GM23338 (cell line): Measurements from ENCODE around the gene CRB2. TPM values are rescaled to one million over a fixed set of nuclear protein-coding genes. Genes with fewer than 3 reads are reported as not detected.

Experiments
- ATAC-seq: fragments of 200-7000 bp; cut with Tn5 transposase; 3 replicates; pipeline ENCODE4 v1.9.1; 2020
- DNase-seq: peaks from one replicate; pipeline ENCODE4 v3.0.0-alpha.2; 2015; ENCODE audit warnings: low spot score
- H2AFZ ChIP-seq: fragments of 200-600 bp; sonication (generic); 2 replicates; pipeline ENCODE4 v1.8.0; 2016; ENCODE audit warnings: antibody characterized with exemption, mild to moderate bottlenecking, moderate library complexity
- H3F3A ChIP-seq: fragments of 200-600 bp; sonication (generic); replicated peaks from 2 replicates; pipeline ENCODE4 v1.8.0; 2017; ENCODE audit warnings: antibody characterized with exemption, mixed run types, low read depth
- H3K27ac ChIP-seq: fragments of 200-600 bp; sonication (generic); 2 replicates; pipeline ENCODE4 v1.6.1; 2016; ENCODE audit warnings: low read depth
- H3K27me3 ChIP-seq: fragments of 200-600 bp; sonication (generic); 2 replicates; pipeline ENCODE4 v1.8.0; 2016; ENCODE audit warnings: mild to moderate bottlenecking, mixed run types, moderate library complexity; ENCODE audit not compliant: insufficient read depth
- H3K36me3 ChIP-seq: fragments of 200-600 bp; sonication (generic); 2 replicates; pipeline ENCODE4 v1.8.0; 2016; ENCODE audit warnings: mild to moderate bottlenecking; ENCODE audit not compliant: insufficient read depth
- H3K4me1 ChIP-seq: fragments of 200-600 bp; sonication (generic); 2 replicates; pipeline ENCODE4 v1.8.0; 2016; ENCODE audit warnings: mild to moderate bottlenecking, moderate library complexity; ENCODE audit not compliant: insufficient read depth
- H3K4me2 ChIP-seq: fragments of 200-600 bp; sonication (generic); 2 replicates; pipeline ENCODE4 v1.7.1; 2017; ENCODE audit warnings: mixed run types
- H3K4me3 ChIP-seq: fragments of 200-600 bp; sonication (generic); 2 replicates; pipeline ENCODE4 v1.6.1; 2016; ENCODE audit warnings: mixed run types
- H3K79me2 ChIP-seq: fragments of 200-600 bp; sonication (generic); replicated peaks from 2 replicates; pipeline ENCODE4 v1.8.0; 2017; ENCODE audit warnings: mild to moderate bottlenecking; ENCODE audit not compliant: insufficient read depth
- H3K9me2 ChIP-seq: fragments of 200-600 bp; sonication (generic); 2 replicates; pipeline ENCODE4 v1.8.0; 2017; ENCODE audit not compliant: insufficient read depth
- H4K20me1 ChIP-seq: fragments of 200-600 bp; sonication (generic); replicated peaks from 2 replicates; pipeline ENCODE4 v1.8.0; 2017; ENCODE audit warnings: mild to moderate bottlenecking; ENCODE audit not compliant: insufficient read depth
- H3K27ac Mint-ChIP-seq: 2 replicates; pipeline ENCODE4 v1.8.0; 2020; ENCODE audit warnings: inconsistent platforms, mild to moderate bottlenecking, moderate library complexity, mixed read lengths
- H3K27me3 Mint-ChIP-seq: 3 replicates; pipeline ENCODE4 v1.8.0; 2022; ENCODE audit warnings: low read depth, mild to moderate bottlenecking, moderate library complexity, mixed read lengths, inconsistent platforms; ENCODE audit not compliant: insufficient read depth, poor library complexity
- H3K36me3 Mint-ChIP-seq: 3 replicates; pipeline ENCODE4 v1.8.0; 2021; ENCODE audit warnings: low read depth, mild to moderate bottlenecking, inconsistent platforms, moderate library complexity, mixed read lengths
- H3K4me1 Mint-ChIP-seq: 3 replicates; pipeline ENCODE4 v1.8.0; 2020; ENCODE audit warnings: mild to moderate bottlenecking, inconsistent platforms, mixed read lengths
- H3K4me3 Mint-ChIP-seq: 3 replicates; pipeline ENCODE4 v1.8.0; 2021; ENCODE audit warnings: moderate library complexity, mild to moderate bottlenecking, inconsistent platforms, mixed read lengths
- H3K9me3 Mint-ChIP-seq: 3 replicates; pipeline ENCODE4 v1.8.0; 2020; ENCODE audit warnings: moderate library complexity, mild to moderate bottlenecking, inconsistent platforms, mixed read lengths
- CREB1 ChIP-seq: fragments of 250-450 bp; sonication (Bioruptor Pico); IDR thresholded peaks from 2 replicates; pipeline ENCODE4 v1.5.0; 2020; ENCODE audit warnings: low read depth, mild to moderate bottlenecking, moderate library complexity
- CTCF ChIP-seq, 2 experiments: fragments of 200-600 bp in 1 of 2; sonication (generic) in 1 of 2; conservative IDR thresholded peaks; 2 replicates each; pipeline versions ENCODE4 v1.5.1 to v1.6.1; 2016 to 2017; ENCODE audit warnings: antibody characterized with exemption in 2 of 2, low read depth in 2 of 2, mild to moderate bottlenecking in 2 of 2, moderate library complexity in 1 of 2
- ETS1 ChIP-seq: IDR thresholded peaks from 2 replicates; pipeline ENCODE4 v1.6.1; 2016; ENCODE audit warnings: antibody characterized with exemption
- EZH2 ChIP-seq: fragments of 200-600 bp; sonication (generic); IDR thresholded peaks from one replicate; pipeline ENCODE4 v1.8.0; 2017; ENCODE audit warnings: antibody characterized with exemption, mild to moderate bottlenecking, low read depth; ENCODE audit not compliant: unreplicated experiment
- EZH2phosphoT487 ChIP-seq: fragments of 200-600 bp; sonication (generic); IDR thresholded peaks from one replicate; pipeline ENCODE4 v1.8.1; 2018; ENCODE audit warnings: antibody characterized with exemption; ENCODE audit not compliant: unreplicated experiment
- JUNB ChIP-seq: IDR thresholded peaks from one replicate; pipeline ENCODE4 v1.6.1; 2016; ENCODE audit warnings: antibody characterized with exemption; ENCODE audit not compliant: unreplicated experiment
- NANOG ChIP-seq: IDR thresholded peaks from 2 replicates; pipeline ENCODE4 v1.6.1; 2016; ENCODE audit warnings: antibody characterized with exemption, borderline replicate concordance
- POLR2AphosphoS5 ChIP-seq: IDR thresholded peaks from 2 replicates; pipeline ENCODE4 v1.6.1; 2016; ENCODE audit warnings: antibody characterized with exemption, low read depth
- REST ChIP-seq: IDR thresholded peaks from one replicate; pipeline ENCODE4 v1.6.1; 2018; ENCODE audit warnings: antibody characterized with exemption; ENCODE audit not compliant: unreplicated experiment
- STAT1 ChIP-seq: IDR thresholded peaks from one replicate; pipeline ENCODE4 v1.6.1; 2016; ENCODE audit warnings: antibody characterized with exemption; ENCODE audit not compliant: unreplicated experiment
- ZNF114 ChIP-seq: fragments of 250-450 bp; sonication (Bioruptor Pico); IDR thresholded peaks from 2 replicates; pipeline ENCODE4 v1.5.0; 2020; ENCODE audit warnings: mild to moderate bottlenecking, moderate library complexity
- ZNF331 ChIP-seq: fragments of 250-450 bp; sonication (Bioruptor Pico); IDR thresholded peaks from 2 replicates; pipeline ENCODE4 v1.5.0; 2020; ENCODE audit warnings: low read depth, mild to moderate bottlenecking, moderate library complexity
- polyA plus RNA-seq: library from polyadenylated mRNA; unstranded; fragments of >200 nt; fragmentation: Nextera tagmentation; extraction: Ambion mirVana; gene quantifications from 2 replicates; pipeline ENCODE4 v1.2.1, GENCODE V29; 2016
- total RNA-seq: library from RNA; depleted of rRNA; stranded (reverse); fragments of >200 nt; shearing (Covaris generic); gene quantifications from 2 replicates; pipeline ENCODE4 v1.2.3, GENCODE V29; 2014

CRB2 gene
- total and polyA plus RNA-seq, 2 experiments from 2014 or later = 0.34 to 10.2 TPM

- no peaks in the 10 kb centered on the region for H4K20me1 ChIP-seq
- Mint-ChIP-seq H3K27me3 (peaks cover 7% of the 10 kb centered on the region), H3K27ac (no peak overlapping the region), H3K4me1 (peaks cover 8% of the 10 kb centered on the region), H3K9me3 (no peaks in the 10 kb centered on the region), H3K4me3 (no peak overlapping the region), H3K36me3 (no peaks in the 10 kb centered on the region)
- H3F3A ChIP-seq = peaks cover 8% of the 10 kb centered on the region; the same call in 1 of the 2 replicates
- ATAC-seq (no peak), DNase-seq (no peak)
- no peak overlapping the region for H3K27ac ChIP-seq
- H3K4me1 ChIP-seq = no peaks in the 10 kb centered on the region
- TF ChIP-seq POLR2AphosphoS5 (no peak), NANOG (no peak), ZNF114 (CRISPR knock-in tag) (no peak), ZNF331 (no peak), EZH2 (no peak), CREB1 (CRISPR knock-in tag) (no peak), CTCF (conservative IDR thresholded peaks at IDR 0.05; ENCODE audit: low read depth in 2 of 2) (no peak), REST (no peak), JUNB (no peak)
- no peak overlapping the region for H2AFZ ChIP-seq
- no peaks in the 10 kb centered on the region for H3K9me2 ChIP-seq
- H3K4me3 ChIP-seq = no peak overlapping the region
- no peaks in the 10 kb centered on the region for H3K36me3 ChIP-seq
- no peaks in the 10 kb centered on the region for H3K79me2 ChIP-seq
- H3K4me2 ChIP-seq = no peak overlapping the region
- no peaks in the 10 kb centered on the region for H3K27me3 ChIP-seq
Measured at GRCh38 chr9:123347289-123348060, 8.5 kb upstream of the CRB2 start.

GRCh38 chr9:123348317-123348992, 7.5 kb upstream of the CRB2 start:
- Mint-ChIP-seq H3K36me3 (no peaks in the 10 kb centered on the region), H3K27ac (no peak overlapping the region), H3K4me1 (peaks cover 8% of the 10 kb centered on the region), H3K9me3 (no peaks in the 10 kb centered on the region; the same call in 2 of the 3 replicates), H3K27me3 (peaks cover 7% of the 10 kb centered on the region), H3K4me3 (no peak overlapping the region)
- H3K79me2 ChIP-seq = no peaks in the 10 kb centered on the region
- DNase-seq (no peak), ATAC-seq (no peak)
- no peak for TF ChIP-seq EZH2
- TF ChIP-seq REST = no peak
- no peak for TF ChIP-seq EZH2phosphoT487
- no peak for TF ChIP-seq ETS1
- TF ChIP-seq STAT1 = no peak
- no peaks in the 10 kb centered on the region for H4K20me1 ChIP-seq
- peaks cover 8% of the 10 kb centered on the region; the same call in 1 of the 2 replicates for H3F3A ChIP-seq
- H3K4me2 ChIP-seq = no peak overlapping the region
- no peak overlapping the region for H2AFZ ChIP-seq
- no peak overlapping the region for H3K27ac ChIP-seq
- H3K4me1 ChIP-seq = no peaks in the 10 kb centered on the region
- no peak overlapping the region for H3K4me3 ChIP-seq
- no peaks in the 10 kb centered on the region for H3K36me3 ChIP-seq
- no peaks in the 10 kb centered on the region for H3K9me2 ChIP-seq
- no peaks in the 10 kb centered on the region for H3K27me3 ChIP-seq
